ENCODE measurements around the gene SP5.

- TF ChIP-seq CTCF (IDR thresholded peaks at IDR 0.05) (no peak), POLR2A (IDR thresholded peaks at IDR 0.05; ENCODE audit: low read depth) (no peak), POLR2AphosphoS5 (IDR thresholded peaks at IDR 0.05) (no peak), EP300 (IDR thresholded peaks at IDR 0.05) (no peak)
Observed at GRCh38 chr2:170675701-170676100, 39.4 kb upstream of the SP5 start.

All from esophagus muscularis mucosa (tissue), 4 donors.